Testis (tissue), 3 donors: Measurements from ENCODE around the gene SVEP1. TPM values are rescaled to one million over a fixed set of nuclear protein-coding genes. Genes with fewer than 3 reads are reported as not detected.

ENCODE experiments used
- DNase-seq: peaks from one replicate; pipeline ENCODE4 v3.0.0-alpha.2; 2019
- H3K27ac ChIP-seq, 2 donors: fragments of 200-600 bp; sonication (generic); one replicate each; pipeline ENCODE4 v1.5.1; 2019
- H3K27me3 ChIP-seq: fragments of 200-600 bp; sonication (generic); one replicate; pipeline ENCODE4 v1.5.1; 2019
- H3K36me3 ChIP-seq: fragments of 200-600 bp; sonication (generic); one replicate; pipeline ENCODE4 v1.5.1; 2017; ENCODE audit warnings: low read depth; ENCODE audit errors: missing control alignments
- H3K4me1 ChIP-seq: fragments of 200-600 bp; sonication (generic); one replicate; pipeline ENCODE4 v1.5.1; 2019
- H3K4me3 ChIP-seq, 2 donors: fragments of 200-600 bp; sonication (generic); one replicate each; pipeline ENCODE4 v1.5.1; 2017 to 2019
- H3K9me3 ChIP-seq: fragments of 200-600 bp; sonication (generic); one replicate; pipeline ENCODE4 v1.5.1; 2017
- CTCF ChIP-seq, 3 experiments: fragments of 450-650 bp in 2 of 3; fragments of 200-600 bp in 1 of 3; sonication (generic) in 1 of 3; IDR thresholded peaks; one replicate each; pipeline ENCODE4 v1.5.1; 2016 to 2019; ENCODE audit warnings: antibody characterized with exemption in 3 of 3, mild to moderate bottlenecking in 2 of 3, moderate library complexity in 1 of 3
- POLR2A ChIP-seq: fragments of 450-650 bp; IDR thresholded peaks from one replicate; pipeline ENCODE4 v1.6.1; 2017; ENCODE audit warnings: antibody characterized with exemption, mild to moderate bottlenecking, moderate library complexity
- WGBS, 2 donors: methylation state at CpG; one replicate each; pipeline ENCODE4 v1.1.5; 2018; 5-methylcytosine and 5-hydroxymethylcytosine counted together
- intact Hi-C: fragments of 100-400 bp; cut with DNase I; formaldehyde crosslinking; loops from one replicate; pipeline ENCODE4 v1.15.1; 2023; ENCODE audit warnings: low total_unique reads
- polyA plus RNA-seq: library from polyadenylated mRNA; stranded (reverse); fragments of 350-450 nt; fragmentation: Illumina TruSeq; extraction: RNeasy Lipid Tissue Mini Kit (QIAGEN cat#74804); gene quantifications from one replicate; pipeline ENCODE4 v1.2.3, GENCODE V29; 2014; ENCODE audit warnings: low read depth, low replicate concordance; ENCODE audit not compliant: insufficient read depth
- total RNA-seq, 2 donors: library from RNA; depleted of rRNA; stranded (reverse); fragments of >200 nt; gene quantifications; one replicate each; pipeline ENCODE4 v1.2.3, GENCODE V29; 2016

SVEP1 gene
- total and polyA plus RNA-seq, 3 donors from 2014 or later, result 4.6 to 7.9 (median 6.9) TPM

- intact Hi-C loops, result no loop called here
- Histone ChIP-seq H3K9me3 (no peaks in the 10 kb centered on the region), H3K4me1 (no peaks in the 10 kb centered on the region), H3K27ac (peak overlapping the region in 1 of 2 donors; percentile 22), H3K27me3 (no peaks in the 10 kb centered on the region), H3K4me3 (no peak overlapping the region), H3K36me3 (no peaks in the 10 kb centered on the region)
- TF ChIP-seq CTCF (IDR thresholded peaks at IDR 0.05), result no peak
- no peak for TF ChIP-seq POLR2A
- DNase-seq, result no peak
- 51 to 55% methylated on average over 6 of the region's 6 CpGs for WGBS, 2 donors
Observed at GRCh38 chr9:110520120-110520701, 59.3 kb downstream of the SVEP1 start.

GRCh38 chr9:110517483-110517882 is 62.1 kb downstream of the SVEP1 start:
- Histone ChIP-seq H3K27me3 (no peaks in the 10 kb centered on the region), H3K36me3 (no peaks in the 10 kb centered on the region), H3K4me3 (no peak overlapping the region), H3K9me3 (no peaks in the 10 kb centered on the region), H3K27ac (no peak overlapping the region), H3K4me1 (no peaks in the 10 kb centered on the region)
- intact Hi-C loops, result no loop called here
- TF ChIP-seq POLR2A (no peak), CTCF (IDR thresholded peaks at IDR 0.05) (no peak)
- 91 to 98% methylated on average over 5 of the region's 5 CpGs for WGBS, 2 donors
- DNase-seq, result no peak

- Histone ChIP-seq H3K36me3 (no peaks in the 10 kb centered on the region), H3K9me3 (no peaks in the 10 kb centered on the region), H3K4me1 (no peaks in the 10 kb centered on the region), H3K27me3 (no peaks in the 10 kb centered on the region), H3K4me3 (no peak overlapping the region), H3K27ac (no peak overlapping the region)
- TF ChIP-seq POLR2A (no peak), CTCF (IDR thresholded peaks at IDR 0.05) (no peak)
- intact Hi-C loops, result no loop called here
- 60 to 67% methylated on average over 1 of the region's 1 CpG for WGBS, 2 donors
- DNase-seq, result no peak
Observed at GRCh38 chr9:110514897-110515296, 64.6 kb downstream of the SVEP1 start.

GRCh38 chr9:110512817-110513216 is 66.7 kb downstream of the SVEP1 start:
- TF ChIP-seq POLR2A, result no peak
- intact Hi-C loops, result no loop called here
- H3K9me3 ChIP-seq, result no peaks in the 10 kb centered on the region
- no peaks in the 10 kb centered on the region for H3K4me1 ChIP-seq
- H3K4me3 ChIP-seq, result no peak overlapping the region
- H3K27ac ChIP-seq, result no peak overlapping the region
- no peaks in the 10 kb centered on the region for H3K27me3 ChIP-seq
- no peaks in the 10 kb centered on the region for H3K36me3 ChIP-seq
- no peak for DNase-seq
- WGBS, 2 donors, result 81 to 97% methylated on average over 3 of the region's 3 CpGs

GRCh38 chr9:110509792-110510191 is 69.7 kb downstream of the SVEP1 start:
- no peaks in the 10 kb centered on the region for H3K27me3 ChIP-seq
- no peak for TF ChIP-seq POLR2A
- TF ChIP-seq CTCF (IDR thresholded peaks at IDR 0.05), result no peak
- no peak overlapping the region for H3K27ac ChIP-seq
- no peaks in the 10 kb centered on the region for H3K9me3 ChIP-seq
- no peak for DNase-seq
- 69 to 88% methylated on average over 1 of the region's 1 CpG for WGBS, 2 donors
- H3K4me1 ChIP-seq, result no peaks in the 10 kb centered on the region
- no peaks in the 10 kb centered on the region for H3K36me3 ChIP-seq
- intact Hi-C loops, result no loop called here
- H3K4me3 ChIP-seq, result no peak overlapping the region
